Measurements from ENCODE around the gene BAHCC1.

DNA sequence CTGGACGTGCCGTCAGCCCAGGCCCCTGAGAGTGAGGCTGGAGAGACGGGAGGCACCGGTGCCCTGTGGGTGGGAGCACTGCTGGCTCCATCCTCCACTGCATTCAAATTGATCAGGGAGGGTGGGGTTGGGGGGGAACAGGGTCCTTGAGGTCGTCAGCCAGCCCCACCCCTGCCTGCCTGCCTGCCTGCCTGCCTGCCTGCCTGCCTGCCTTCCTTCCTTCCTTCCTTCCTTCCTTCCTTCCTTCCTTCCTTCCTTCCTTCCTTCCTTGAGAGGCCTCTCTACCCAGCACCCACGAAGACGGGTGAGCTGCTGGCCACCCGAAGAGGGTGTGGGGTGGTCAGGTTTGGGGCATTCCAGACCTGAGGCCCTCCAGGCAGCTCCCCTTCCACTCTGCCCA is 16.0 kb downstream of the BAHCC1 start:
- no peak for TF ChIP-seq POLR2A (IDR thresholded peaks at IDR 0.05)
- TF ChIP-seq, protein P1, sequence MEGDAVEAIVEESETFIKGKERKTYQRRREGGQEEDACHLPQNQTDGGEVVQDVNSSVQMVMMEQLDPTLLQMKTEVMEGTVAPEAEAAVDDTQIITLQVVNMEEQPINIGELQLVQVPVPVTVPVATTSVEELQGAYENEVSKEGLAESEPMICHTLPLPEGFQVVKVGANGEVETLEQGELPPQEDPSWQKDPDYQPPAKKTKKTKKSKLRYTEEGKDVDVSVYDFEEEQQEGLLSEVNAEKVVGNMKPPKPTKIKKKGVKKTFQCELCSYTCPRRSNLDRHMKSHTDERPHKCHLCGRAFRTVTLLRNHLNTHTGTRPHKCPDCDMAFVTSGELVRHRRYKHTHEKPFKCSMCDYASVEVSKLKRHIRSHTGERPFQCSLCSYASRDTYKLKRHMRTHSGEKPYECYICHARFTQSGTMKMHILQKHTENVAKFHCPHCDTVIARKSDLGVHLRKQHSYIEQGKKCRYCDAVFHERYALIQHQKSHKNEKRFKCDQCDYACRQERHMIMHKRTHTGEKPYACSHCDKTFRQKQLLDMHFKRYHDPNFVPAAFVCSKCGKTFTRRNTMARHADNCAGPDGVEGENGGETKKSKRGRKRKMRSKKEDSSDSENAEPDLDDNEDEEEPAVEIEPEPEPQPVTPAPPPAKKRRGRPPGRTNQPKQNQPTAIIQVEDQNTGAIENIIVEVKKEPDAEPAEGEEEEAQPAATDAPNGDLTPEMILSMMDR (IDR thresholded peaks at IDR 0.05) = no peak
- no peak for TF ChIP-seq POLR2AphosphoS5 (IDR thresholded peaks at IDR 0.05)
